ENCODE results near the gene MVB12A.

The MVB12A gene

GRCh38 chr19:17405250-17406045, 14.4 kb upstream of the MVB12A start, which contains the start of gene BST2:
BST2 (minus strand) TSS chr19:17405630; CDS start chr19:17405575, 55 bp downstream.
- peak; percentile 67 for DNase-seq

DNA sequence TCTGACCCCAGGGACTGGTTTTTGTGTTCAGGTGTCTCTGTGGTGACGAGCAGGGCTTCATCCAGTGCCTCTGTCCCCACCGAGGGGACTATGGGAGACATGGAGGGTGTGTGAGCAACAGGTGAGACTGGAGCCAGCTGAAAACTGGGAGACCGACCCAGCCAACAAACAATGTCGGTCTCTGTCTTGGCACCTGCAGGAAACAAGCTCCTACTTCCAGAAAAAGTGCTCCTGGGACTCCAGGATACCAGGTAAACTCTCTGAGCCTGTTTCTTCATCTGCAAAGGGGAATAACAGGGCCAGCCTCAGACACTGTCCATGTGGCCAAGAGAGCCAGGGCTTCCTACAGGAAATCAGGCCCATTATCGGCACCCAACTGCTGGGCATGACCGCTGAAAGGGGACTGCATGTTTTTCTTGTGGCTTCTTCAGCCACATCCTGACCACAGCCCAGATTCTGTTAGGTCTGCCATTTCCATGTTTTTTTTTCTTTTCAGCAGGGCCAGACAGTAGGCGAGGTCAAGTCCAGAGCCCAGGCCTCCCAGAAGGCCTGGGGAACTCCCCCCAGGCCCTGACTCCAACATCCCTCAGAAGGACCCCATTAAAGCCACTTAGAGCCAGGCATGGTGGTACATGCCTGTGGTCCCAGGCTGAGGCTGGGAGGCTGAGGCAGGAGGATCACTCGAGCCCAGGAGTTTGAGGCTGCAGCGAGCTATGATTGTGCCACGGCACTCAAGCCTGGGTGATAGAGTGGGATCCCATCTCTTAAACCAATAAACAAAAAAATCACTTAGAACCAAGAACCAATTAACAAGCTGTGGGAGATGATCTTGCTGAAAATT, 13.6 kb upstream of the MVB12A start:
- DNase-seq = peak in 1 of 2 experiments; percentile 55

GRCh38 chr19:17406887-17407196, 13.0 kb upstream of the MVB12A start:
- no peak for DNase-seq

DNA sequence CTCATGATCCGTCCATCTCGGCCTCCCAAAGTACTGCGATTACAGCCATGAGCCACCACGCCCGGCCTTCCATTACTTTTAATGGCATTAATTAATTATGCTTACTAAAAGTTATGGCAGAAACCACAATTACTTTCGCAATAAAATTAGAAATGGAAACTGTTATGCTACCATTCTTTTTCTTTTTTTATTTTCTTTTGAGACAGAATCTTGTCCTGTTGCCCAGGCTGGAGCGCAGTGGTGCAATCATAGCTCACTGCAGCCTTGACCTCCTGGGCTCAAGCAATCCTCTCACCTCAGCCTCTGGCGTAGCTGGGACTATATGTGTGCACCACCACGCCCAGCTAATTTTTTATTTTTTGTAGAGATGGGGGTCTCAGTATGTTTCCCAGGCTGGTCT, 9.9 kb upstream of the MVB12A start:
- DNase-seq = no peak

GRCh38 chr19:17411801-17412200, 8.0 kb upstream of the MVB12A start:
- DNase-seq = no peak

- no peak for DNase-seq
These were observed 5.8 kb upstream of the MVB12A start for GRCh38 chr19:17414097-17414496.

- no peak for DNase-seq
These were observed 4.7 kb upstream of the MVB12A start for GRCh38 chr19:17415121-17415520.

DNA sequence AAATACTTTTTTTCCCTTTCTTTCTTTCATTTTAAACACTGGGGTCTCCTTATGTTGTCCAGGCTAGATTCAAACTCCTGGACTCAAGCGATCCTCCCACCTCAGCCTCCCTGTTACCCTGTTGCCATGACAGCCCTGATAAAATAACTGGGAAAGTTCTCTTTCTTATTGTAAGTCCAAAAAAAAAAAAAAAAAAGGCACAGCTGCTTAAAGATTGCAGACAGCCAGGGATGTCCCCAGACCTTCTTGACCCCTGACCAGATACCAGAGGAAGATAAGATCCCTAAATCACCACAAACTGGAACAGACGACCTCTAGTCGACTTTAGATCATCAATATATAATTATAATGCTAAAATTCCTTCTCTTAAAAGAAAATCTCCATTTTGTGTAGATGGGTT, 1.1 kb upstream of the MVB12A start:
- DNase-seq = no peak

DNA sequence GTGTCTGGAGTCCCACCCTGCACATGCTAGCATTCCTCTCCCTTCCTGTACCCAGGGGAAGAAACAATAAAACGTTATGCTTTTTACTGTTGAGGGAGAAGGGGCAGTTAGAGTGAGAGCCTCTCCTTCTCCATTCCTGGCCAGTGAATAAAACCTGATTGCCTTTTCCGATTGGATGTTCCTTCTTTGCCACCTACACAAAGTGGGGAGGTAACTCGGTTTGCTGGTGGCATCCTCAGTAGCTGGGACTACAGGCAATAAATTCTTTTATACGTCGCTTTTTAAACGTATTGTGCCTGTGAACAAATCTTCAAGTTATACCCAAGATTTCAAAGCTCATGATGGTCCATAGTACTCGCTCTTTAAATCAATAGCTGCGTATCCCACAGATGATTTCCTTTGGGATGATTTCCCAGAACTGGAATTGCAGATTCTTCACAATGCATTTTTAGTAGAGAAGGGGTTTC, 660 bp upstream of the MVB12A start:
- no peak for DNase-seq

GRCh38 chr19:17420475-17420924, 653 bp downstream of the MVB12A start:
- peak; percentile 51 to 58 for DNase-seq

DNA sequence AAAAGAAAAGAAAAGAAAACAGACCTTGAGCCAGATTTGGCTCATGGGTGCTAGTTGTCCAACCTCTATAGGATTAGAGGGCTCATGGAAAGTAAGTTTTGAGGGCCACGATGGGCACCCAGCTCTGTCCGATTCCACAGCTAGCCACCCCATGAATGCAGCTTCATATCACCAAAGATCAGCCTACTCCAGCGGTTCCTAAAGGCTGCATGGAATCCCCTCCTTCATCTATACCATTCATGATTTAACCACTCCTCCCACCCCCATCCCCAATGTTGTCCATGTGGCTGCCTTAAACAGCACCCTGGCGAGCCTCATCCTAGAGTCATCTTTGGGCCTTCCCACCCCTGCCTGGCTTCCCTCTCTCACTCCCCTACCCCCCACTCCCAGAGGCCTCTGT, 2.1 kb downstream of the MVB12A start:
- DNase-seq = no peak

- no peak for DNase-seq
These were observed 3.8 kb downstream of the MVB12A start for GRCh38 chr19:17423429-17424208.

GRCh38 chr19:17424743-17425365, 5.0 kb downstream of the MVB12A start:
- DNase-seq = peak; percentile 60 to 61

- no peak for DNase-seq
These were observed 9.8 kb downstream of the MVB12A start for GRCh38 chr19:17429641-17430113.

- no peak for DNase-seq
These were observed 11.6 kb downstream of the MVB12A start for GRCh38 chr19:17431417-17431816.

GRCh38 chr19:17435218-17435617, 15.4 kb downstream of the MVB12A start:
- DNase-seq = no peak

- no peak for DNase-seq
These were observed 16.4 kb downstream of the MVB12A start for GRCh38 chr19:17436094-17436873.

DNA sequence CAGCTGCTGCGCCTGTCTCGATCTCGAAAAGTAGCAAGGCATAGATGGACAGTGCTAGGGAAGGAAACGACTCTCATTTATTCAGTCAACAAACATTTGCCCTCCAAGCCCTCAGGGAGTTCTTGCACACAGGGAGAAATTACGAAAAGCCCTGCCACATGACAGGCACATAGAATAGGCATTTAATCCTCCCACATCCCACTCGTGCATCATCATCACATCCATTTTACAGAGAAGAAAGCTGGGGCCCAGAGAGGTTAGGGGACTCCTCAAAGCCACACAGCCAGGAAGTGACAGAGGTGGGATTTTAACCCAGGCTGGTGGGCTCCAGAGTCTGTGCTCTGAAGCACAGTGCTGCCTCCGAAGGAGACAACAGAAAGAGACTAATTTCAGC, 17.0 kb downstream of the MVB12A start:
- no peak for DNase-seq

GRCh38 chr19:17441241-17442021, 21.6 kb downstream of the MVB12A start:
- peak; percentile 50 to 55 for DNase-seq

- no peak for DNase-seq
These were observed 25.8 kb downstream of the MVB12A start for GRCh38 chr19:17445526-17446165.

Data from activated T-cell treated with anti-CD3 and anti-CD28 coated beads, Interleukin-2, amount 50 U/mL, for 48 hours (primary cell).